NCI-H446 treated with DMSO at 0.1 percent for 48 hours (cell line): Measurements from ENCODE around the gene THSD7B.
"Not testable (repeated sequence)": the region's sequence is repeated elsewhere in the genome, so short reads cannot be mapped to it uniquely, and the experiment has no call there.

Experiments used
- DNase-seq: peaks from one replicate; lab custom pipeline; 2025; lab: John Stamatoyannopoulos, UW

Gene THSD7B

DNA sequence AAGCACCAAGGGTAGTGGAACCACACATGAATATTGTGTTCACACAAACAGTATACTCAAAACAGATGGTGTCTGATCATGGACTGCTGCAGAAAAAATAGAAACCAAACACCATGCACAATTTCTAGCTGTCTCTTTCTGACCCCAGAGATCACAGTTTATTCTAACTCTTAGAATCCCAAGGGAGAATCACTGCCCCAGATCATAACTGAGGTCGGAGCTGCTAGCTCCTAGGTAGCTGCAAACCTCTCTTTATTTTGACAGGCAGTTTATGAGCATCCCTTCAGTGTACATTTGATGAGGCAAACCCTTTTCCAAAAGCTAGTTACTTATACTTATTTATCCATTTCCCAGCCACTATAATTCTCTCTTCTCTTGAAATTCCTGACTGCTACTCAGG is 759.8 kb downstream of the THSD7B start:
- DNase-seq = no peak

DNA sequence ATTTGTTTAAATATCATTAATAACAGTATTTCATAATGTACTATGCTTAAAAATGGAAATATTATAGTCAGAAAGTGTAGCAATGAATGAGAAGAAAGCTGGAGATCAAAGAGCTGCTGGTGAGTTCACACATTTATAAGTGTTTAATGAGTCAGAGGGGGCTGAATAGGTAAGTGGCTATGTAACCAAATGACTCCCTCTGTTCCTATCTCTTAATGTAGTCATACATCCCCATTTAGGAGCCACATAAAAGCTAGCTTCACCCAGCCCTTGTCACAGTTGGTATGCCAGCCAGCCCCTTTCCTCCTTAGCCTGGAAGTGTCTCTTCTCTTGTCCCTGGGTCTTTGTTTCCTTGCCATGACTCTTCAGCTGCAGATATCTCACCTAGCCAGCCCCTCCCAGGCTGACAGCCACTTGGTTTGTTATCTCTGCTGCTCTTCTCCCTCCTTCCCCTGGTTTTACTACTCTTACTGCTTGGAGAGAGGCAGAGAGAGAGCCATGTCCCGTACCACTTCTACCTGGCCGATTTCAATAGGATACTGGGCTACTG is 760.4 kb downstream of the THSD7B start:
- DNase-seq = no peak

- no peak for DNase-seq
Observed at GRCh38 chr2:137535897-137536296, 770.6 kb downstream of the THSD7B start.

DNA sequence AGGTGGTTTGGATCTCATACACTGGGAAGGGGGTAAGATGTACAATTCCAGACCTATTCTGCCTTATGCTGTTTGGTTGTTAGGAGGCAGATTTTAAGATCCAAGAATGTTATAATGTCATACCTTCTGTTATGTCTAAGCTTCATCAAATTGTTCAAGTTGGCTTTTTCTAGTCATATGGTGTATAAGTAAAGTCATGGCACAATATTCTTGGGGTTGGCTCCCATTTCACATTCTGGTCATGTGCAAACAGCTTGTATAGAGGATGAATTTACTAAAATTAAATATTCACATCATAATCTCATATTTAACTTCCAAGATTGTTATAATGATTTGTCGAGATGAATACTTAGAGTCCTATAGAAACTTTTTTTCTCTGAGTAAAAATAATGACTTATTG is 774.0 kb downstream of the THSD7B start:
- DNase-seq = no peak

GRCh38 chr2:137547842-137548241 is 782.5 kb downstream of the THSD7B start:
- DNase-seq = no peak

- DNase-seq = no peak
Observed at GRCh38 chr2:137566387-137566786, 801.0 kb downstream of the THSD7B start.

- DNase-seq = no peak
Observed at GRCh38 chr2:137570484-137570883, 805.1 kb downstream of the THSD7B start.

DNA sequence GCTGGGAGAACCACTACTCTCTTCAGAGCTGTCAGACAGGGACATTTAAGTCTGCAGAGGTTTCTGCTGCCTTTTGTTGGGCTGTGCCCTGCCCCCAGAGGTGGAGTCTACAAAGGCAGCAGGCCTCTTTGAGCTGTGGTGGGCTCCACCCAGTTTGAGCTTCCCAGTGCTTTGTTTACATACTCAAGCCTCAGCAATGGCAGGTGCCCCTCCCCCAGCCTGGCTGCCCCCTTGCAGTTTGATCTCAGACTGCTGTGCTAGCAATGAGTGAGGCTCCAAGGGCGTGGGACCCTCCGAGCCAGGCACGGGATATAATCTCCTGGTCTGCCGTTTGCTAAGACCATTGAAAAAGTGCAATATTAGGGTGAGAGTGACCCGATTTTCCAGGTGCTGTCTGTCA is 822.5 kb downstream of the THSD7B start:
- DNase-seq = not testable (repeated sequence)

DNA sequence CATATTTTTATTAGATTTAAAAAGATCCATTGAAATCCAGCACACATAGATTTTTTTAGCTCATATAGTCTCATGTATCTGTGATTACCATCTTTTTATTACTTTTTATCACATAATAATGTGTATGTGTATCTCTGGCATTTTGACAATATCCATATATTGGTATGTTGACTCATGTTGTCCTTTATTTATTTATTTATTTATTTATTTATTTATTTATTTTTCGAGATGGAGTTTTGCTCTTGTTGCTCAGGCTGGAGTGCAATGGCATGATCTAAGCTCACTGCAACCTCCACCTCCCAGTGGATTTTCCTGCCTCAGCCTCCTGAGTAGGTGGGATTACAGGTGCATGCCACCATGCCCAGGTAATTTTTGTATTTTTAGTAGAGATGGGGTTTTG is 823.2 kb downstream of the THSD7B start:
- DNase-seq = not testable (repeated sequence)

GRCh38 chr2:137590102-137590501 is 824.8 kb downstream of the THSD7B start:
- no peak for DNase-seq

DNA sequence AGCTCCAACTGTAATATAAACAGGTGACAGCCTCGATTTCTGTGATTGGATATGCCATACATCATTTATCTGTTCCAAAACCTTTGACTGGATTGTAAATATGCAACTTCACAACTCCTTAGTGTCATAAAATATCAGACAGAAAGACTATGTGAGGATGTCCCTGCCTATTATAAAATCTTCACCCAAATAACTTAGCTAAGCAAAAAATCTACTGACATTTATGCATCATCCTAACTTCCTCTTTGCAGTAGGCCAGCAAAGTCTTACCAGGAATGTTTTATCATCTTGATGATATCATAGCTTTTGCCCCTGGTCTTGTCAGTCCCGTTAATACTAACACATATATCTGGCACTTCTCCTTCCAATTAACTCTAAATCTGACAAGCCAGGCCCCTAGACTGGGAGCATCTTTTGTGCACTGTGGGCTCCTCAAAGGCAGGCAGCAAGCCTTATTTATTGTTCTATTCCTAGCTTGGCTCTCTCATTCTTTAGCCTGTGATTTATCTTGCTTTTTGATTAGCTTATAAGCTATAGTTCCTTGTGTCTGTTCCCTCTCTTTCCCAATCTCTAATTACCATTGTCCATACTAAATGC is 842.5 kb downstream of the THSD7B start:
- DNase-seq = no peak

GRCh38 chr2:137638932-137639331 is 873.6 kb downstream of the THSD7B start:
- DNase-seq = no peak

- DNase-seq = peak; percentile 59
Observed at GRCh38 chr2:137644731-137645130, 879.4 kb downstream of the THSD7B start.

- no peak for DNase-seq
Observed at GRCh38 chr2:137654046-137654445, 888.7 kb downstream of the THSD7B start.

- no peak for DNase-seq
Observed at GRCh38 chr2:137655814-137656213, 890.5 kb downstream of the THSD7B start.

DNA sequence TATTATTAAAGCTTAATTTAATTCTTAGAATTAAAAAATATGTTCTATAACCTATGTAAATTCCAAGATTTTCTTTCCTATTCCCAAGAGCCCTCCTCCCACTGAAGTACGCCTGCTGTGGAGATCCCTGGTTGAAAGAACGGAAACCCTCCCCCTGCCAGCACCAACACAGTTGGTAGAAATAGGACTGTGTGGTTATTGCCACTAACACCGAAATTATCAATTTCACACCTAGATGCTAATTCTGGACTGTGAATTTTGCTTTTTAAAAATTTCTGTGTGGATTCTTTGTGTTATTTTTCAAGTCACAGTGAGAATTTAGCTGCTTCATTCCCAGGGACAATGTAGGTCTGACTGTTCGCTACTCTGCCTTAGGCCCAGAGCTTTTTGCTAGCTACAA is 893.1 kb downstream of the THSD7B start:
- no peak for DNase-seq

DNA sequence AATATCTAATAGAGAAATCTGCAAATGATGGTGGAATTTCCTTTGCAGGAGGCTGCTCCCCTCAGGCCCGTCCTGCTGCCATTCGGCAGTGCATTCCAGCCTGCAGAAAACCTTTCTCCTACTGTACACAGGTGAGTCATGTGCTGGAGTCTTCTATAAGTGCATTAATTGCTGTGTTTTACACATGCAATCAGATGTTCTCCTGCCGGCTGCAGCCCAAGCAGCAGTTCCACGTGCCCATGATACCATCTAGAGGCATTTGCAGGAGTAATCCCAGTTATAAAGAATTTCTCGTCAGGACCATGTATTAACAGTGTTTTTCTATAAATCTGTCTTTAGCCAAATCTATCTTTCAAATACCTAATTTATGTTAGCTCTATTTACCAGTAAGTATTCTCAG is 894.3 kb downstream of the THSD7B start:
- DNase-seq = peak; percentile 52

- DNase-seq = no peak
Observed at GRCh38 chr2:137670111-137670510, 904.8 kb downstream of the THSD7B start.

DNA sequence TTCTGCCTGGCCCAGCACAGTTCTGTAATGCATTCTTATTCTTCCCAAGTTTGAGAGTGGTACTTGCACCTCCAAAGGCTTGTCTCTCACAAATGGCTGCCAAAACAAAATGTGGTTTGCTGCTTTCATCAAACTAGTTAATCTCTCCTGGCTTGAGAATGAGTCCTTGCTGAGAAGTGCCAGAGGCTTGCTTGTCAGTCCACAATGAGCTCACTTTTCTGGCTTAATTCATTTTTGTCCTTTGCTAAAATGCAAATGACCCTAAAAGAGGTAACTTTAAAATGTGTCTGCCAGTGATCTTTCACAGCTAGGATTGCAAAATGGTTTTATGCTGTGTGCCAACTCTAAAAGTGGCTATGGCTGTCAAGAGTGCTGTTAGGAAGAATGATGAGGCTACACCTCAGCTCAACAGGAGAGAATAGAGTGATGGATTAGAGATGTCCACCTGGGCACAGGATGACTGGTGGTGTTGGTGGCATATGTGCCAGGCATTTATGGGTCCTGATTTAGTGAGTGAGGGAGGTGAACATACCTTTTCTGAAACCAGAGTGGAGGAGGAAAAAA is 907.7 kb downstream of the THSD7B start:
- no peak for DNase-seq

- no peak for DNase-seq
Observed at GRCh38 chr2:137674991-137675390, 909.6 kb downstream of the THSD7B start.

DNA sequence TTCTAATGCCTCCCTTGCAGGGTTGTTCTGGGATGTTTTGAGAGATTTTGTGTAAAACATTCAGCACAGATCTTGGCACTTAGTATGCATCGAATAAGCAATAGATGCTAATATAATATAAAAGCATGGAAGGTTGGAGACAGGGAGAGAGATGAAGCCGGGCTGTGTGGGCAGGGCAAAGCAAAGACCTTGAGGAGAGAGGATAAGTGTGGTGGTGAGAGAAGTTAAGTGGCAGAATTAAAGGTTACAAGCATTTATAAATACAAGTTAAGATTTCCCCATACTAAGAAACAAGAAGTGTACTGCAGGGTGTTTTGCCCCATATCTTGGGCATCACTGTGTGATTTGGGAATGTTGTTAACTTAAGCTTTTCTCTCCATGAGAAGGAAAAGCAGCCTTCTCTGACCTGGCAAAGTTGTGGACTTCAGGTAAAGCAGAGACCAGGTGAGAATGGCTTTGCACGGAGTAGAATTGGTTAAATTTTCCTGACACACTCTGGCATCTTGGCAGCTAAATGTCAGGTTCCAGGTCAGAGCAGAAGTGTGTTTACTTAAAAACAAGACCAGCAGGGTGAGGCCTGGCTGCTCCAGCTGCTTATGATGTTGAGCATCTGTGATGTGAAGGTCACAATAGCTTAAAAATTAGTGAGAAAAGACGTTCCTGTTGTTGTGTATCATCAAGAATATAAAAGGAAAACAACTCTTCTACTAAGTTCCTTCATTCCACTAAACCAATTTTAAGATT is 910.4 kb downstream of the THSD7B start:
- no peak for DNase-seq

- DNase-seq = no peak
Observed at GRCh38 chr2:137676346-137676745, 911.0 kb downstream of the THSD7B start.

DNA sequence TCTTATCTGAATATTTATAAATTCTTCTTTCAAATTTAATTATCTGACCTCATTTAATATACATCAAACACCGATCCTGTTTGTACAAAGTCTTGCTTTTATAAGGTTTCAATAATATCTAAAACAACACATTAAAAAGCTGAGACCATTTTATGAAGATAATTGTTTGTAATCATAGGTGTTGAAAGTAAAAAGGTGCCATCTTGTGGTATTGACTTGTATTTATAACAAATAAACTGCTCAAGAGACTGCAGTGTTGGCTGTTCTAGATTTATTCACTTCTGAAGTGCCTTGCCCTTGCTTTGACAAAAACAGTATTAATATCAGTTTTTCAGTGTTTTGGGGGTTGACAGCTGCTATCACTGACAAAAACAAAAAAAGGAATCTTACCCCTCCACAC is 912.1 kb downstream of the THSD7B start:
- DNase-seq = no peak
